Gastroesophageal sphincter (tissue), 3 donors: ENCODE data around the gene SORCS3.

Experiments used
- EP300 ChIP-seq: sonication (generic); formaldehyde crosslinking; IDR thresholded peaks from one replicate; pipeline ENCODE4 v1.6.1; 2017; ENCODE audit warnings: antibody characterized with exemption, mild to moderate bottlenecking
- TF ChIP-seq, protein P1 (sequence below), 4 experiments: fragments of 200-600 bp in 2 of 4; fragments of 450-650 bp in 2 of 4; sonication (generic) in 1 of 4; IDR thresholded peaks; one replicate each; pipeline ENCODE4 v1.5.1; 2017 to 2019; ENCODE audit warnings: antibody characterized with exemption in 4 of 4, mild to moderate bottlenecking in 2 of 4, moderate library complexity in 2 of 4

DNA sequence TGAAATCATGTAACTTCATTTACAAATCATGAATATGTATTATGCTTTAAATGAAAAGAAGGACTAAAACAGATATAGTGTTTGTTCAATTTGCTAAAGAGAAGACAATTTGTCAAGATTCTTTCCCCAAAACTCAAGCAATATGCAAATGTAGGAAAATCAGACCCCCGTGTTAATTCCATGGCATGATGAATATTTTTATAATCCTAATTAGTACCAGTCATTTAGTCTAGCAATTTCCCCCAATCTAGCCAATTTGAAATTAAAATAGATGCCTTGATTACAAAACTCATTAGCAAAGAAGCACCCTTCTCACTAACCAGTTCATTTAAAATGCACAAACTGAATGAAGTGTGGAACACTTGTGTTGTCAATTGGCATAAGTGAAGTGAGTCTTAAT, 347.6 kb downstream of the SORCS3 start:
- TF ChIP-seq, protein P1, sequence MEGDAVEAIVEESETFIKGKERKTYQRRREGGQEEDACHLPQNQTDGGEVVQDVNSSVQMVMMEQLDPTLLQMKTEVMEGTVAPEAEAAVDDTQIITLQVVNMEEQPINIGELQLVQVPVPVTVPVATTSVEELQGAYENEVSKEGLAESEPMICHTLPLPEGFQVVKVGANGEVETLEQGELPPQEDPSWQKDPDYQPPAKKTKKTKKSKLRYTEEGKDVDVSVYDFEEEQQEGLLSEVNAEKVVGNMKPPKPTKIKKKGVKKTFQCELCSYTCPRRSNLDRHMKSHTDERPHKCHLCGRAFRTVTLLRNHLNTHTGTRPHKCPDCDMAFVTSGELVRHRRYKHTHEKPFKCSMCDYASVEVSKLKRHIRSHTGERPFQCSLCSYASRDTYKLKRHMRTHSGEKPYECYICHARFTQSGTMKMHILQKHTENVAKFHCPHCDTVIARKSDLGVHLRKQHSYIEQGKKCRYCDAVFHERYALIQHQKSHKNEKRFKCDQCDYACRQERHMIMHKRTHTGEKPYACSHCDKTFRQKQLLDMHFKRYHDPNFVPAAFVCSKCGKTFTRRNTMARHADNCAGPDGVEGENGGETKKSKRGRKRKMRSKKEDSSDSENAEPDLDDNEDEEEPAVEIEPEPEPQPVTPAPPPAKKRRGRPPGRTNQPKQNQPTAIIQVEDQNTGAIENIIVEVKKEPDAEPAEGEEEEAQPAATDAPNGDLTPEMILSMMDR (IDR thresholded peaks at IDR 0.05), result no peak
- TF ChIP-seq EP300, result no peak
